ENCODE measurements around the gene KHDC1L. TPM values are rescaled to one million over a fixed set of nuclear protein-coding genes. Genes with fewer than 3 reads are reported as not detected.

Gene KHDC1L
- total and polyA plus RNA-seq, 2 donors from 2014 or later (not counting 2 experiments from before 2014, with no cell fraction given) = 0.11 to 0.21 TPM

Other genes starting within 250 kb of the KHDC1L start
- 1.9 and 2.3 TPM in 2 replicates for gene KHDC1, start 37.7 kb upstream of the KHDC1L start, total RNA-seq
- 2.1 and 3.0 TPM in 2 replicates for gene KHDC1, start 37.7 kb upstream of the KHDC1L start, polyA plus RNA-seq
- not detected in 2 replicates for gene DPPA5, start 128.8 kb upstream of the KHDC1L start, total RNA-seq
- gene DPPA5, start 128.8 kb upstream of the KHDC1L start, polyA plus RNA-seq = not detected in 2 replicates
- gene KHDC3L, start 137.2 kb upstream of the KHDC1L start, total RNA-seq = not detected in 2 replicates
- not detected in 2 replicates for gene KHDC3L, start 137.2 kb upstream of the KHDC1L start, polyA plus RNA-seq
- 0.14 and 0.49 TPM in 2 replicates for gene OOEP, start 144.4 kb upstream of the KHDC1L start, total RNA-seq
- 0.19 and 0.56 TPM in 2 replicates for gene OOEP, start 144.4 kb upstream of the KHDC1L start, polyA plus RNA-seq
- gene DDX43, start 169.3 kb upstream of the KHDC1L start, total RNA-seq = 0.54 and 0.99 TPM in 2 replicates
- gene DDX43, start 169.3 kb upstream of the KHDC1L start, polyA plus RNA-seq = 0.26 and 0.71 TPM in 2 replicates
- 6.3 and 6.7 TPM in 2 replicates for gene CGAS, start 226.8 kb upstream of the KHDC1L start, total RNA-seq
- gene CGAS, start 226.8 kb upstream of the KHDC1L start, polyA plus RNA-seq = 2.1 and 2.9 TPM in 2 replicates
- 24.1 and 25.0 TPM in 2 replicates for gene MTO1, start 236.2 kb upstream of the KHDC1L start, total RNA-seq
- gene MTO1, start 236.2 kb upstream of the KHDC1L start, polyA plus RNA-seq = 9.7 and 12.4 TPM in 2 replicates